Fibroblast of skin of back (primary cell): Measurements from ENCODE around the gene C12orf54. TPM values are rescaled to one million over a fixed set of nuclear protein-coding genes. Genes with fewer than 3 reads are reported as not detected.
"Not testable (repeated sequence)": the region's sequence is repeated elsewhere in the genome, so short reads cannot be mapped to it uniquely, and the experiment has no call there.

Experiments used
- DNase-seq: peaks from one replicate; pipeline ENCODE4 v3.0.0-alpha.2; 2013
- polyA plus RNA-seq, 2 experiments: library from polyadenylated mRNA; unstranded; fragments of 120-200 nt; gene quantifications; one replicate each; pipeline ENCODE4 v1.2.1, GENCODE V29; 2013; ENCODE audit not compliant: insufficient read length in 2 of 2

Gene C12orf54
- 0.34 TPM for polyA plus RNA-seq (2013, experiment 1 of 2; ENCODE audit: insufficient read length)
- polyA plus RNA-seq (2013, experiment 2 of 2; ENCODE audit: insufficient read length), result 0.63 TPM

- DNase-seq, result no peak
Observed at GRCh38 chr12:48482198-48482597, at the start of gene C12orf54. C12orf54 (plus strand) TSS chr12:48482498; CDS start chr12:48483297, 799 bp downstream.

GRCh38 chr12:48434016-48434415 lies 48.3 kb upstream of the C12orf54 start:
- DNase-seq, result not testable (repeated sequence)

- DNase-seq, result no peak
Observed at GRCh38 chr12:48441069-48441468, 41.2 kb upstream of the C12orf54 start.

- no peak for DNase-seq
Observed at GRCh38 chr12:48442179-48442847, 40.0 kb upstream of the C12orf54 start.

DNA sequence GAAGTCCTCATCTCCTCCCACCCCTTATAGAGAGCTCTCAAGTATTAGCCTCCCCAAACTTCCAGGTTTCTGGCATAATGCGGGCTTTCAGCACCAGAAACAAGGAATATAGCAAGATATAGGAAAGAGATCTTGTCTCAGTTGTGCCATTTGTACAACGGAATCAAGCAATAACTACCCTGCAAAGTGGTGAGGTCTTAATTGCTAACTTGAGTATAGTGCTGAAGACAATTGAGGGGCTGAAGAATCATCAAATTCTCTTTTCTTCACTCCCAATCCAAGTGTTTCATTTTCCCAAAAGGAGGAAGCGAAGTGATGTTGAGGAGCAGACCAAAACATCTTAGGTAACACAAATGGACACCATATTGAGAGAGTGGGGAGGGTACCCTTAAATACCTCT lies 36.8 kb upstream of the C12orf54 start:
- no peak for DNase-seq

DNA sequence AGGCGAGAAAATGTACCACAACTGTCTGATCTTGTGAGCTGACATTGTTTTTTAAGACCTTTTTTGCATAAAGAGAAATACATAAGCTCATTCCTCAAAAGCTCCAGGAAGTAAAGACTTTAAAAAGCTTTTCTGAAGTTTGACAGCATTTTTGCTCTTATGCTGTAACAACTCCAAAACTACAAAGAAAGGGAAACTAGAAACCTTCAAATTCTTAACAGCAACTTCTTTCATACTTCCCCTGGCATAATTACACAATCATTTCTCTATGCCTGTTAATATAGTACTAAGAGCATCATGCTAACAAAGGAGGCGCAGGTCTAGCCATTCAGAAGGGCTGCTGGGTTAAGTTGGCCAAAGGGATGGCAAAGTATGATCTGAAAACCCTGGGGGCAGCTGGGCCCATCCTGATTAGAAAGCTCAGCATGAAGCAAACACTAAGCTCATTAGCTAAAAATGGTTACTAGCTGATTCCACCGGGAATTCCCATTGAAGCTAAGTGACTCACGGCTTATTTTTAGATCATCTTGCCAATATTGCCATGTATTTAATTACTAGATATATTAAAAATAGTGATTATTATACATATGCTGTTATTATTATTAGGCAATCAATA lies 36.0 kb upstream of the C12orf54 start:
- DNase-seq, result no peak

- DNase-seq, result no peak
Observed at GRCh38 chr12:48447755-48448154, 34.5 kb upstream of the C12orf54 start.

- DNase-seq, result no peak
Observed at GRCh38 chr12:48451372-48451771, 30.9 kb upstream of the C12orf54 start.

DNA sequence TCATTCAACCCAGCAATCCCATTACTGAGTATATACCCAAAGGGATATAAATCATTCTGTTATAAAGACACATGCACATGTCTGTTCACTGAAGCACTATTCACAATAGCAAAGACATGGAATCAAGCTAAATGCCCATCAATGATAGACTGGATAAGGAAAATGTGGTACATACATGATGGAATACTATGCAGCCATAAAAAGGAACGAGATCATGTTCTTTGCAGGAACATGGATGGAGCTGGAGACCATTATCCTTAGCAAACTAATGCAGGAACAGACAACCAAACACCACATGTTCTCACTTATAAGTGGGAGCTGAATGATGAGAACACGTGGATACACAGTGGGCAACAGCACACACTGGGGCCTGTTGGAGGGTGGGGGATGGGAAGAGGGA lies 29.3 kb upstream of the C12orf54 start:
- not testable (repeated sequence) for DNase-seq

DNA sequence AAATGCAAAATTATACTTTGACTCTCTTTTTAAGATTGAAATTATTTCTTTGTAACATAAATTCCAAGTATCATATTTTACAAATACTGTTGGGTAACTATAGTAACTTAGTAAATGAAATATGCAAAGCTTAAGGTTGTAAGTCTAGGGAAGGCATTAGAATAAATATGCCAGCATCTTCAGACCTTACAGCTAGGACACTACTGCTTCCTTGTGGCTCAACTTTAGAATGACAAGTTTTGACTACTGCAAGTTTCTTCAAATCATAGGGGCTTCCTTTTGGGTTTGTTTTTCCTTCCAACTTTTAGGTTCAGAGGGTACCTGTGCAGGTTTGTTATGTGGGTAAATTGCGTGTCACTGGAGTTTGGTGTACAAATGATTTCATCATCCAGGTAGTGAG lies 27.6 kb upstream of the C12orf54 start:
- DNase-seq, result peak; percentile 2

DNA sequence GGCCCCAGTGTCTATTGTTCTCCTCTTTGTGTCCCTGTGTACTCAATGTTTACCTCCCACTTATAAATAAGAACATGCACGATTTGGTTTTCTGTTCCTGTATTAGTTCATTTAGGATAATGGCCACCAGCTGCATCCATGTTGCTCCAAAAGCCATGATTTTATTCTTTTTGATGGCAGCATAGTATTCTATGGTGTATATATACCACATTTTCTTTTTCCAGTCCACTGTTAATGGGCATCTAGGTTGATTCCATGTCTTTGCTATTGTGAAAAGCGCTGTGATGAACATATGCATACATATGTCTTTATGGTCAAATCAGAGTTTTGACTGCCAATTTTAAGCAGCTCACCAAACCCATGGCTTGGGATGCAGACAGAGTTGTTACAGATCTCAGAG lies 27.2 kb upstream of the C12orf54 start:
- DNase-seq, result no peak

DNA sequence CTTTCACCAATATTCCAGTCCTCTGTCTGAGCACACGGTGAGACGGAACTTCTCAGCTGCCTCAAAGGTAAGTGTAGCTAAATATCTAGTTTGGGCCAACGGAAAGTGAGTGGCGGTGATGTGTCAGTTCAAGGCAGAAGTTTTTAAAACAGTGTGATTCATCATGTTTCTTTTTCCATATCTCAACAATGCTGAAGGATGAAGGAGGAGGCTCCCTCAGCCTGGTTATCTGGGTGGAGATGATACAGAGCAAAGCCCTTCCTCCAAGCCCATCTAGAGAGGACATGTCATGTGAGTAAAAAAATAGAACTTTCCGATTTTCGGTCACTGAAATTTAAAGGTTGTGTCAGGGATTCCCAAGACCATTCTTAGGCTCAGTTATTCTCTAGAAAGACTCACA lies 23.0 kb upstream of the C12orf54 start:
- no peak for DNase-seq

- DNase-seq, result not testable (repeated sequence)
Observed at GRCh38 chr12:48469027-48469426, 13.3 kb upstream of the C12orf54 start.

GRCh38 chr12:48472259-48472658 lies 10.0 kb upstream of the C12orf54 start, which contains the start of gene ANP32D:
ANP32D (plus strand) TSS chr12:48472559; CDS start chr12:48472665, 106 bp downstream.
- DNase-seq, result no peak

GRCh38 chr12:48473061-48473460 lies 9.2 kb upstream of the C12orf54 start:
- no peak for DNase-seq

GRCh38 chr12:48474497-48474896 lies 7.8 kb upstream of the C12orf54 start:
- DNase-seq, result not testable (repeated sequence)

- no peak for DNase-seq
Observed at GRCh38 chr12:48482930-48483329, 632 bp downstream of the C12orf54 start.

DNA sequence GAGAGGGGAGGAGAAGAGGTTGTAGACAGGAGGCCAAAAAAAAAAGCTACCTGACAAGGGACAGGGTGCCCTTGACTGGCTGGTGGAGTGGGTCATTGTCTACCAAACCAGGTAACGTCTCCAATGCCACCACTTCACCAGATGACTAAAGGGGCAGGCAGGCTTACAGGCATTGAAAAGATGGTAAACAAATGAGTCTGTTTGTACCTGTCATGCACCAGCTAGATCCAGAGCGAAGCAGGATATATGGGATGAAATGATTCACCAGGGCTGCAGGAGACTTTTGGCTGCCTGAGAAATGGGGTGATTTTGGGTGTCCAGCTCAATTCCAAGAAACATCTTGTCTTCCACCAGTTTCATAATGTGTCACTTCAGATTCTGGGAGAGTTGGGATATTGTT lies 4.0 kb downstream of the C12orf54 start:
- DNase-seq, result no peak

DNA sequence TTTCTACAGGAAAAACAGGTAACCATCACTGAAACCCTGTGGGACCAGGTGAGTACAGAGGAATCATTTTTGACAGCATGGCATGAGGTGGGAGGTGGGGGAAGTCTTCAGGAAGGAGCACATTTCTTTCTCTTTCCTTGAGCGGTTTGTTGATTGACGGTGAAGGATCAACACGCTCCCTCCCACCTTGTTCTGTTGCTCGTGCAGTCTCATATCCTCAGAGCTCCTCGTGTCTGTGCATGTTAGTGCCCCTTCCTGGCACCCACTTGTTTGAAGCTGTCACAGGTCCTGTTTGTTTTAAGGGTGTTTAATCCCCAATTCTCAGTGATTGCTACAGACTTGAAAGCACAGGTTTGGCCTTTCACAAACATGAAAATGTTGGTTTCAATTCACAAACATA lies 4.4 kb downstream of the C12orf54 start:
- no peak for DNase-seq

DNA sequence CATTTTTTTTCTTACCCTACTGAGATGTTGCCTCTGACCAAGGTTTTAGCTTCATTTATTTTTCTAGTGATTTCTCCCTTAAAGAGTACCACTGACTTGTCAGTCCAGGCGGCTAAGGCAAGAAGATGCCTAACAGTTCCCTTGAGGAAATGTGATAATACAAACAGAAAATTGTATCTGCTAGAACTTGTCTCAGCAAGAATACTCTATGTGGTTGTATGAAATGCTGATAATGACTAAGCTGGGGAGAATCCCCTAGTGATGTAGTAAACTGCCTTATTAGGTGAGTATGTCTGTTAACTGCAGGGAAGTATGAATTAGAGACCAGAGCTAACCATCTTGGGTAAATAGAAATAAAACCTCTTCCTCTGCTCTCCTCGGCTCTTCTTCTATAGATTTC lies 6.7 kb downstream of the C12orf54 start:
- peak; percentile 76 for DNase-seq

GRCh38 chr12:48489456-48489855 lies 7.2 kb downstream of the C12orf54 start:
- DNase-seq, result not testable (repeated sequence)

GRCh38 chr12:48500281-48500680 lies 18.0 kb downstream of the C12orf54 start:
- not testable (repeated sequence) for DNase-seq

- not testable (repeated sequence) for DNase-seq
Observed at GRCh38 chr12:48506836-48507235, 24.5 kb downstream of the C12orf54 start.

DNA sequence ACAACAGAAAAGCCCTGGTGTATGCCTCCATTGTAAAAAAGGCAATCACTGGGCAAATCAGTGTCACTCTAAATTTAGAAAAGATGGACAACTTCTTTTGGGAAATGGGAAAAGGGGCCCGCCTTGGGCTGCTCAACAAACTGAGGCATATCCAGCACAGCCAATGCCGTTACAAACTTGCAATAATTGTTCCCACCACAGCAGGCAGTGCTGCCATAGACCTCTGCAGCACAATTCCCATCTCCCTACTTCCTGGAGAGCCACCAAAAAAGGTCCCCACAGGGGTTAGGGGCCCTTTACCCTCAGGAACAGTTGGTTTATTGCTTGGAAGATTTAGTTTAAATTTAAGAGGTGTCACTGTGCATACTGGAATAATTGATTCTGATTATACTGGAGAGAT lies 26.7 kb downstream of the C12orf54 start:
- no peak for DNase-seq
